ENCODE measurements around the gene SRR.

The SRR gene

DNA sequence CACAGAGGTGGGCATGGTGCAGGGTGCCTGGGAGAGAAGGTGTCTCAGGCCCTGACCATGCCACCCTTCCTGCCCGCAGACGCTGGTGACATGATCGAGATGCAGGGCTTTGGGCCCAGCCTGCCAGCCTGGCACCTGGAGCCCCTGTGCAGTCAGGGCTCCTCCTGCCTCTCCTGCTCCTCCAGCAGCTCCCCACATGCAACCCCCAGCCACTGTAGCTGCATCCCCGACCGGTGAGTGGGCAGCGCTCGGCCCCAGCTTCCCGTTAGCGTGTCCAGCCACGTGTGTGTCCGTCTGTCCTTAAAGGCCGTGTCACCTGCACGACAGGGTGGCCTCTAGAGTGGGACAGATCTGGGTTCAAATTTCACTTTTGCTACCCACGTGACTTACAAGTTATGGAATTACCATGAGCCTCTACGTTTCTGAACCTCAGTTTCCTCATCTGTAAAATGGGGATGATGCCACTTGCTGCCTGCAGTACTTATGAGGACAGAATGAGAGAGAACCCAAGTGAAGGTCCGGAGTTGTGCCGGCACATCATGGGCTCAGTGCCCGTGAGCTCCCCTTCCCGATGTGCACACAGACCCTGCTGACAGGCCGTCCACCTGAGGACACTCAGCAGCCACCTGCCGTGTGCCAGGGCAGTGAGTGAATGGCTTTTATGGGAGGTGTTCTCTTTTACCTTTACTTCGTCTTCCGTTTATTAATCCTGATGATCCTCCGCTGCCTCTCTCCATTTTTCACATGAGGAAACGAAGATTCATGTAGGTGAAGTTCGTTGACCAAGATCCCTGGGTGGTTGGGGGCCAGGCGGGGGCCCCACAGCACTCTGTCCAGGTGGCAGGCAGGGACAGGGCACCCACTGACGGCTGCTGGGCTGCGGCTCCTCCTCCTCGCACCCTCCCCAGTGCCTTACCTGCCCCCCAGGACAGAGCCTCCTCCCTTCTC lies 67.7 kb downstream of the SRR start:
- no peak for DNase-seq (ENCODE audit: low spot score)

DNA sequence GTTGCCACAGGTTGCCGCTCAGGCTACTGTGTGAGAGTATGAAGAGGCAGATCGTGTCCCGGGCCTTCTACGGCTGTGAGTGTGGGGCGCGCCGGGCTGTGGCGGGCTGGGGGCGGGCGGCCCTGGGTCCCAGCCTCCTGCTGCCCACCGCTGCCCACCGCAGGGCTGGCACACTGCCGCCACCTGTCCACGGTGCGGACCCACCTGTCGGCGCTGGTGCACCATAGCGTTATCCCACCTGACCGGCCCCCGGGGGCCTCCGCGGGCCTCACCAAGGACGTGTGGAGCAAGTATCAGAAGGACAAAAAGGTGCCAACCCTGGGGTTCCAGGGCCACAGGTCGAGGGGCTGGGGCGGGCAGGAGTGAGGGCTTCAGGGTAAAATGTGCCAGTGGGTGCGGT lies 68.4 kb downstream of the SRR start:
- DNase-seq (ENCODE audit: low spot score): no peak

DNA sequence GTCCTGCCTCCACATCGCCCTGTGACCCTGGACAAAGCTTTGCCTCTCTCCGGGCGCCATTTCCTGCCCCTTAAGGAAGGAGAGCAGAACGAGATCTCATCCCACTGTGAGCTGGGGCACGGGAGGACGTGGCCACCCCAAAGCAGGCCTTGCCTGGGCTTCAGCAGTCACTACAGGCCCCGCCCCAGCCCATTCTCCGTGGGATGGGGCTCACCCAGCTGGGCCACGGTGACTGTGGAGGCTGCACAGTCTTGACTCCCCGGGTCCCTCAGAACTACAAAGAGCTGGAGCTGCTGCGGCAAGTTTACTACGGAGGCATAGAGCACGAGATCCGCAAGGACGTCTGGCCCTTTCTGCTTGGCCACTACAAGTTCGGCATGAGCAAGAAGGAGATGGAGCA lies 68.9 kb downstream of the SRR start:
- no peak for DNase-seq (ENCODE audit: low spot score)

DNA sequence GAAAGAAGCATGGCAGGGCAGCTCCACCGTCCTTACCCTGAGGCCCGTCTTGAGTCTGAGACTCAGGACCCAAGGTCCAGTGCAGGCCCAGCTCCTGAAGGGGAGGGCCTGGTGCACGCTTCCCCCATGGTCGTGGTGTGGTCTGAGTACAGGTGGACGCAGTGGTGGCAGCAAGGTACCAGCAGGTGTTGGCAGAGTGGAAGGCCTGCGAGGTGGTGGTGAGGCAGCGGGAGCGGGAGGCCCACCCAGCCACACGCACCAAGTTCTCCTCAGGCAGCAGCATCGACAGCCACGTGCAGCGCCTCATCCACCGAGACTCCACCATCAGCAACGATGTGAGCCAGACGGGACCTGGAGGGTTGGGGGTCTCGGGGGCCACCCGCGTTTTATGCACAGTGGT lies 69.4 kb downstream of the SRR start:
- DNase-seq (ENCODE audit: low spot score): no peak
